HG03469 (cell line): ENCODE measurements around the gene ERI2.
"Not testable (repeated sequence)": the region's sequence is repeated elsewhere in the genome, so short reads cannot be mapped to it uniquely, and the experiment has no call there.

ENCODE experiments used
- ATAC-seq: cut with Tn5 transposase; IDR thresholded peaks from one replicate; pipeline ENCODE4 v1.9.1; 2021; ENCODE audit warnings: mild to moderate bottlenecking, moderate library complexity, moderate number of reproducible peaks; ENCODE audit not compliant: unreplicated experiment

Gene ERI2

DNA sequence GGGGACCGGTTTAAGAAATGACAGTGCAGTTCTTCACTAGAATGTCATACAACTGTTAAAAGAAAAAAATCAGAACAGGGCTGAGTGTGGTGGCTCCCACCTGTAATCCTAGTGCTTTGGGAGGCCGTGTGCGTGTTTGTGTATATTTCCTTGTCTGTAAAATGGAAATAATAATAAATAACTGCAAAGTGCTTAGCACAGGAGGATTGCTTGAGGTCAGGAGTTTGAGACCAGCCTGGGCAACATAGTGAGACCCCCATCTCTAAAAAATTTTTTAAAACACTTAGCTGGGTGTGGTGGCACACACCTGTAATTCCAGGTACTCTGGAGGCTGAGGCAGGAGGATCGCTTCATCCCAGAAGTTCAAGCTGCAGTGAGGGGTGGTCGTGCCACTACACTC lies 40.0 kb downstream of the ERI2 start:
- no peak for ATAC-seq

- no peak for ATAC-seq
Observed at GRCh38 chr16:20765732-20766131, 40.5 kb downstream of the ERI2 start.

DNA sequence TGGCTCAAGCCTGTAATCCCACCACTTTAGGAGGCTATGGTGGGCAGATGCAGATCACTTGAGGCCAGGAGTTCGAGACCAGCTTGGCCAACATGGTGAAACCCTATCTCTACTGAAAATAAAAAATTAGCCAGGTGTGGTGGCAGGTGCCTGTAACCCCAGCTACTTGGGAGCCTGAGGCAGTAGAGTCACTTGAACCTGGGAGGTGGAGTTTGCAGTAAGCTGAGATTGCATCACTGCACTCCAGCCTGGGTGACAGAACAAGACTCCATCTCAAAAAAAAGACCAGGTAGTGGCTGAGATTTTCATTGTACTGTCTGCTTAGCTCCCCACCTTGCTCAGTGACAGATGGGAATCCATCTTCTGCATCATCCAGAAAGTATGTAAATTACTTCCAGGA lies 41.8 kb downstream of the ERI2 start:
- ATAC-seq: not testable (repeated sequence)

DNA sequence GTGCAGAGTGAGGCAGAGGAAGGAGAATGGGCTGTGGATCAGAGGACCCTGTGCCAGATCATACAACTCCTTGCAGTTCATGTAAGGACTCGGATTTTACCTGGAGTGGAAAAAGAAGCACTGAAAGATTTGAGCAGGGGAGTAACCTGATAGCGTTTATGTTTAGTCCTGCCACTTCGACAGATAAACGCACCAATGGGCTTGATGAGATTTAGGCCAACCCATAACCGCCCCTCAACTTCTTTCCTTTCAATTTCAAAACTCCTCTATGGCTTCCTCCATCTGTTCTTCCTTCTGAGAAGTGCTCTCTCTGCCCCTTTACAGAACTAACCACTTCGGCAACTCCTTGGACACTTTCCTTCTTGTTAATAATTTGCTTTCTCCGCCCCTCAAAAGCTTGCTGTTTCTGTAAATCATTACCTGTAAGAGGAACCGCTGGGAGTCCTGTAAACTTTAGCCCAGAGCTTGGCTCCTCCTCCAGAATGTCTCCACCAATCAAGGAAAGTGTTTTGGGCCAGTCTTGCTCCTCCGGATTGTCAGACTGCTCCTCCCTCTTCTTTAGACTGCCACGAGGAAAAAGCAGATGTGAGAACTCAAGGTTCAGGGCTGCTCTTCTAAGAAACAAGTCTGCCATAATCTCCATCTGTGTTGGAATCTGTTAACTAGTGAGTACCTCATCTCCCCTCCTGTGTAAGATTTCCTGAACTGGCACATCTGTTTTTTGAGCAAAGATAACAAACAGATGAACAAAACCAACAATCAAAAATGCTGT lies 42.6 kb downstream of the ERI2 start, which contains the start of gene ACSM3:
ACSM3 (plus strand) TSS at position 554 of the 772 bp plus-strand sequence. CDS start 6,021 bp downstream, outside the sequence.
- ATAC-seq: peak; percentile 96

DNA sequence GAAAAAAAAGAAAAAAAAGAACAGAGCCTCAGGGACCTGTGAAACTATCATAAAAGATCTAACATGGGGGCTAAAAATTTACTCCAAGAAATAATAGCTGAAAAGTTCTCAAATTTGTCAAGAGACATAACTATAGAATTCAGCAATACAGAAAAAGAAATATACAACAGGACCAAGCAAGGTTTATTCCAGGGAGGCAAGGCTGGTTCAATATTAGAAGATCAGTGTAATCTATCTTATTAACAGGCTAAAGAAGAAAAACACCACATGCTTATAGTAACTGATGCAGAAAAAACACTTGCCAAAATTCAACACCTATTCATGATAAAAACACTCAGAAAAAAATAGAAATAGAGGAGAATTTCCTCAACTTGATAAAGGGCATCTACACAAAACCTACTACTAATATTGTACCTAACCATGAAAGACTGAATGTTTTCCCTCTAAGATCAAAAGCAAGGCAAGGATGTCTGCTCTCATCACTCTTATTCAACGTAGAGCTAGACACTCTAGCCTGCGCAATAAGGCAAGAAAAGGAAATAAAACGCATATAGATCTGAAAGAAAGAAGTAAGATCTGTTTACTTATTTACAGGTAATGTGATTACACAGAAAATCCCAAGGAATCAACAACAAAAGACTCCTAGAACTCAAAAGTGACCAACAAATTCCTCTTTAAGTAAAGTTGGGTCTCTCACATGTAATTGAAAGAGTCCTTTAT lies 43.7 kb downstream of the ERI2 start:
- ATAC-seq: no peak

DNA sequence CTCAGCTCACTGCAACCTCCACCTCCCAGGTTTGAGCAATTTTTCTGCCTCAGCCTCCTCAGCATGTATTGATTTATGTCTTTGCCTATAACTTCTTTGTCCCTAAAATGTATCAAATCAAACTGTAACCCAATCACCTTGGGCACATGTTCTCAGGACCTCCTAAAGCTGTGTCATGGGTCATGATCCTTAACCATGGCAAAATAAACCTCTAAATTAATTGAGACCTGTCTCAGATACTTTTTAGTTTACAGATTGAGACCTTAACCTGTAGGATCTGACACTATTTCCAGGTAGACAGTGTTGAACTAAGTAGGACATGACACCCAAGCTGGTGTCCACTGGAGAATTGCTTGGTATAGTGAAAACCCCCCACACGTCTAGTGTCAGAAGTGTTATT lies 45.1 kb downstream of the ERI2 start:
- no peak for ATAC-seq

DNA sequence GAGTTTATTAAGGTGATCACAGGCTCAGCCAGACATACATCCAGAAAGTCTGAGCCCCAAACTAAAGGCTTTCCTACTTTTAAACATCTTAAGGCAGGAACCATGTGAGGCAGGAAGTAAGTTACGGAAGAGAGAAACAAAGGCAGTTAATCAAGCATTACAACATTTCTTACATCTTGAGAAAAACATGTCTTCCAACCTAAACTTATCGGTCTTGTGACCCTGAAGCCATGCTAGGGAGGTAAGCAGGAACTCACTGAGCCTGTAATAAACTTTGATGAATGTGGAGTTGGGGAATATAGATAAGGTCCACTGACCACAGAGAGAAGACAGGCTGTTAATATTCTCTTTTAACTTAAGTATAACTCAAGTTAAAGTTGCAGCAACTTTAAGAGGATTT lies 45.9 kb downstream of the ERI2 start:
- ATAC-seq: no peak

DNA sequence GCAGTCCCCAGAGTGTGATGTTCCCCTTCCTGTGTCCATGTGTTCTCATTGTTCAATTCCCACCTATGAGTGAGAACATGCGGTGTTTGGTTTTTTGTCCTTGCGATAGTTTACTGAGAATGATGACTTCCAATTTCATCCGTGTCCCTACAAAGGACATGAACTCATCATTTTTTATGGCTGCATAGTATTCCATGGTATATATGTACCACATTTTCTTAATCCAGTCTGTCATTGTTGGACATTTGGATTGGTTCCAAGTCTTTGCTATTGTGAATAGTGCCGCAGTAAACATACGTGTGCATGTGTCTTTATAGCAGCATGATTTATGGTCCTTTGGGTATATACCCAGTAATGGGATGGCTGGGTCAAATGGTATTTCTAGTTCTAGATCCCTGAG lies 50.5 kb downstream of the ERI2 start:
- ATAC-seq: not testable (repeated sequence)

DNA sequence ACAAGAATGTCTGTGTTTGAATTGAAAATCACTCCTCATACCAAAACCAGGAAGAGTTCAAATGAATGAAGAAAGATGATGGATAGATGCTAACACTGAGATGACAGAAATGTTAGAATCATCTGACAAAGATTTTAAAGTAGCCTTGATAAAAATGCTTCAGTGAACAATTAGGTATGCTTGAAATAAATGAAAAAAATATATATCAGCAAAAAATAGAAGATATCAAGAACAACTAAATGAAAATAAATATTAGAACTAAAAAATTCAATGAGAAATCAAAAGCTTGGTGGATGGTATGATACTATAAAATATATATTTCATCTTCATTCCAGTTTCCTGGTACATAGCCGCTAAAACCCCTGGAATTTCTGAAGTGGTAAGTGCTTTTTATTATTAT lies 51.0 kb downstream of the ERI2 start:
- no peak for ATAC-seq

DNA sequence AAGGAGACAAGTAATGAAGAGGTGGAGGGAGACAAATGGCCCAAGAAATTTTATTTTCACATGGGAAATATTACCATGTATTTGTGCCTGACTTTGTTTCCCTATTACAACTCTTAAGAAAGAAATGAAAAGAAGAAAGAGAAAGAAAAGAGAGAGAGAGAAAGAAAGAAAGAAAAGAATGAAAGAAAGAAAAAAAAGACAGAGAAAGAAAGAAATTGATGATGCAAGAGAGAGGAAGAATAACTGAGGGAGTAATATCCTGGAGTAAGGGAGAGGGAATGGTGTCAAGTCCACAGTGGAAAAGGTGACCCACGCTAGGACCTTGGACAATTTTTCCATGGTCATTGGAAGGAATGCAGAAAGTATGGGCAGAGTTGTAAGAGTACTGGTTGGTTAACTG lies 52.5 kb downstream of the ERI2 start:
- ATAC-seq: no peak

- ATAC-seq: no peak
Observed at GRCh38 chr16:20750558-20750957, 55.7 kb downstream of the ERI2 start.

GRCh38 chr16:20749474-20749873 lies 56.8 kb downstream of the ERI2 start:
- ATAC-seq: no peak

GRCh38 chr16:20747030-20747816 lies 59.0 kb downstream of the ERI2 start:
- no peak for ATAC-seq

GRCh38 chr16:20746461-20746860 lies 59.8 kb downstream of the ERI2 start:
- no peak for ATAC-seq
